DOHH2 (cell line): ENCODE results near the gene TRPM3.

ENCODE experiments used
- CTCF ChIP-seq: fragments of 200-600 bp; sonication (generic); IDR thresholded peaks from one replicate; pipeline ENCODE4 v1.5.1; 2014; ENCODE audit warnings: antibody characterized with exemption, mild to moderate bottlenecking, low read depth, low read length; ENCODE audit not compliant: poor library complexity, severe bottlenecking
- EZH2phosphoT487 ChIP-seq: fragments of 200-600 bp; sonication (generic); IDR thresholded peaks from 2 replicates; pipeline ENCODE4 v1.6.1; 2017; ENCODE audit warnings: borderline replicate concordance, mild to moderate bottlenecking, antibody characterized with exemption, low read length, moderate library complexity, mixed read lengths

DNA sequence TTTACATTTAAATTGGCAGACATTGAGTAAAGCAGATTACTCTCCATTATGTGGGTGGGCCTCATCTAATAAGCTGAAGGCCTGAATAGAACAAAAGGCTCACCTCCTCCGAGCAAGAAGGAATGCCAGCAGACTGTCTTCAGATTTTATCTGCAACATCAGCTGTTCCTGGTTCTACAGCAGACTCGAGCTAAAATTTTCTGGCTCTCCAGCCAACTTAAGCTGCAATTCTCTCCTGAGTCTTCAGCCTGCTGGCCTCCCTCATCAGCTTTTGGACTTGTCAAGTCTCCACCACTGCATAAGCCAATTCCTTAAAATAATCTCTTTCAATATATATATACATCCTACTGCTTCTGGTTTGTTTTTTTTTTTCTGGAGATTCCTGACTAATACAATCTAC, 12.5 kb downstream of the TRPM3 start:
- TF ChIP-seq CTCF (no peak), EZH2phosphoT487 (no peak)
